ENCODE results near the gene IL22.

DNA sequence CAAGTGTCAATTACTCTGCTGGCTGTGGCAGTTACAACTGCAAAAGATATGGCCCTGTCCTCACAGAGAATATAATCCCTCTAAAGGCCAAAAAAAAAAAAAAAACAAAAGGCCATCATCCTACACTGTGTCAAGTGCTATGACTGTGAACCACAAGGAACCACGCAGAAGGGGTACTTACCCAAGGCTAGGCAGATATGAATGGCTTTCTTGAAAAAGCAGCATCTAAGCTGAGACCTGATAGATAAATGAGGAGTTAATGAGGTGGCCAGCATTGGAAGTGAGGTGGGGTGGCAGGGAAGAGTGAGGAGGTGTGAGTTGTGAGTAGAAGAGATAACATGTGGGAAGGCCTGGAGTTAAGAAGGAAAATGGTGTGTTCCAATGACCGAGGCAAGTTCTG, 16.4 kb upstream of the IL22 start:
- no peak for TF ChIP-seq CTCF (conservative IDR thresholded peaks at IDR 0.05 in 1 of 2, IDR thresholded peaks at IDR 0.05 in 1 of 2; ENCODE audit: low read depth in 1 of 2, low read length in 2 of 2)
- no peak for TF ChIP-seq EZH2 (IDR thresholded peaks at IDR 0.05; ENCODE audit: low read length, missing control alignments)
